ENCODE results near the gene FOXR1. TPM values are rescaled to one million over a fixed set of nuclear protein-coding genes. Genes with fewer than 3 reads are reported as not detected.

The FOXR1 gene, protein sequence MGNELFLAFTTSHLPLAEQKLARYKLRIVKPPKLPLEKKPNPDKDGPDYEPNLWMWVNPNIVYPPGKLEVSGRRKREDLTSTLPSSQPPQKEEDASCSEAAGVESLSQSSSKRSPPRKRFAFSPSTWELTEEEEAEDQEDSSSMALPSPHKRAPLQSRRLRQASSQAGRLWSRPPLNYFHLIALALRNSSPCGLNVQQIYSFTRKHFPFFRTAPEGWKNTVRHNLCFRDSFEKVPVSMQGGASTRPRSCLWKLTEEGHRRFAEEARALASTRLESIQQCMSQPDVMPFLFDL
- not detected in 2 replicates for total RNA-seq (2014; rRNA removed)
- polyA plus RNA-seq (2012): not detected

- DNase-seq (ENCODE audit: low read depth): no peak
Measured at GRCh38 chr11:118971646-118972045, at the start of gene FOXR1. Gene FOXR1, plus strand, starts transcription at chr11:118971761. Its CDS starts 171 bp downstream, at chr11:118971932.

GRCh38 chr11:118921929-118922744, 49.4 kb upstream of the FOXR1 start:
- DNase-seq (ENCODE audit: low read depth): peak; percentile 53

DNA sequence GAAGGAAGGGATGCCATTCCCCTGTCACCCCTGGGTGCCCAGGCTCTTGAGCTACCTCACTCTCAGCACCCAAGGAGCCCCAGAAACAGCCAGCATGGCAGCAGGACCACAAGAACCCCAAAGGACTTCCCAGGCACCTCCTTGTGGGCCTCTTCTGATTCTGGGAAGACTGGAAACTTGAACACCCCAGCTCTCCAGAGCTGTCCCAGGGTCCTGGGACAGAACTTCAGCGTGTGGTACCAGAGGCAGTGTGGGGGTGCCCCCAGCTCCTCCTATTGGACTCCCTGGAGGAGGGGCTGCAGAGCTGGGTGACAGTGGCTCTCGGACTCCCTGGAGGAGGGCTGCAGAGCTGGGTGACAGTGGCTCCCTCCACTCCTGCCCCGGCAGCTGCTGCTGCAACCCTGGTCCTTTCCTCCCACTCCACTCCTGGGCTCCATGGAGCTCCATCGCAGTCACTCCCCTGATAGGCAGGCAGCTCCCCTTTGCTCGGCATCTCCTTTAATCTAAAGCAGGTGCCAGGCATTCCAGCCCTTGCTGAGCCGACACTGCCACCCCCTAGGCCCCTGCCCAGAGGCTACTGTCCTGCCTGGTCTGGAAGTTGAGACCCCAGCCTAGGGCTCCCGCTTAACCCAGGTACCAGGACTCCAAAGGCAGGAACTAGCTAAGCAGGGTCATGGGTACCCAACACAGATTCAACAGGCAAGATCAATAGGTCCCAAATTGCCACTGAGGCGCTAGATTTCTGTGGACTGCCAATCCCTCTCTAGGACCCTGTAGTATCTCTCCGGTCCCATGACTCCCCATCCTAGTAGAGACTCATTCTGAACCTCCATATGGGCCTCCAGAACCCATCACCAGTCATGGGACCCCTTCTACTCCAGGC, 48.6 kb upstream of the FOXR1 start:
- no peak for DNase-seq (ENCODE audit: low read depth)

DNA sequence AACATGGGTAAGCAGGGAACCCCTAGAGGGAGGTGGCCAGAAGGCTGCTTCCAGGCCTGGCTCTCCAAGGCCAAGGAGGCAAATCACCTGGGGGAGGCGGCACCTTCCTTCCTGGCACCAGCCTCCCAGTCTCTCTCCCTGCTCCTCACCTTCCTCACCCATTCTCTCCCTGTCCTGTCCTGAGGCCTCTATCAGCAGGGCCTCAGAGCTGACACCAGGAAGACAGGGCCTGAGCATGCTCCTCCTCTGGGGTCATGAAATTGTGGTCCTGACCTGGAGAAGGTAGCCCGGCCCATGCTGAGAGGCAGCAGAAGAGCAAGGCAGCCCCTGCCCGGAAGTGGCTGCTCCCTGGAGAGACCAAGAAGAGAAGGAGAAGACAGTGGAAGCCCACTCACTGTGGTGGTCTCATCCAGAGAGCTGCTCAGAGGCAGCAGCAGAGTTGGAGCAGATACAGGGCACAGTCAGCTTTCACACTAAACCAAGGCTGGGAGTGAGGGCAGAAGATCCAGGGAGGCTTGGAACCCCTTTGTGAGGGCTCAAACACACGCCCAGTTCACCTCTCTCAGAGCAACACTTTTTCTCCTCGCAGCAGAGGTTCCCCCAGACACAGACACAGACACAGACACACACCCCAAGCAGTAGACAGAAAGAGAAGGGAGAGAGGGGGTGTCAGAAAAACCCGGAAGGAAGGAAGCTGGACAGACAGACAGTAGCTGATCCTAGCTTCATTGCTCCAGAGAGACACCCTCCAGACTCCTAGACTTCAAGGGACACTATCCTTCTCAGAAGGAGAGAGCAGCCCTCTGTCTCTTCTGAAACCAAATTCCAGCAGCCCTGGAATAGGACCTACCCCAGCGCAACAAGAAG, 47.6 kb upstream of the FOXR1 start:
- no peak for DNase-seq (ENCODE audit: low read depth)

GRCh38 chr11:118924591-118925585, 46.7 kb upstream of the FOXR1 start:
- DNase-seq (ENCODE audit: low read depth): no peak

GRCh38 chr11:118927554-118928100, 43.9 kb upstream of the FOXR1 start:
- no peak for DNase-seq (ENCODE audit: low read depth)

- peak; percentile 90 for DNase-seq (ENCODE audit: low read depth)
Measured at GRCh38 chr11:118928101-118928869, 43.3 kb upstream of the FOXR1 start.

- no peak for DNase-seq (ENCODE audit: low read depth)
Measured at GRCh38 chr11:118928870-118929500, 42.6 kb upstream of the FOXR1 start.

- peak; percentile 75 for DNase-seq (ENCODE audit: low read depth)
Measured at GRCh38 chr11:118929501-118930093, 42.0 kb upstream of the FOXR1 start.

DNA sequence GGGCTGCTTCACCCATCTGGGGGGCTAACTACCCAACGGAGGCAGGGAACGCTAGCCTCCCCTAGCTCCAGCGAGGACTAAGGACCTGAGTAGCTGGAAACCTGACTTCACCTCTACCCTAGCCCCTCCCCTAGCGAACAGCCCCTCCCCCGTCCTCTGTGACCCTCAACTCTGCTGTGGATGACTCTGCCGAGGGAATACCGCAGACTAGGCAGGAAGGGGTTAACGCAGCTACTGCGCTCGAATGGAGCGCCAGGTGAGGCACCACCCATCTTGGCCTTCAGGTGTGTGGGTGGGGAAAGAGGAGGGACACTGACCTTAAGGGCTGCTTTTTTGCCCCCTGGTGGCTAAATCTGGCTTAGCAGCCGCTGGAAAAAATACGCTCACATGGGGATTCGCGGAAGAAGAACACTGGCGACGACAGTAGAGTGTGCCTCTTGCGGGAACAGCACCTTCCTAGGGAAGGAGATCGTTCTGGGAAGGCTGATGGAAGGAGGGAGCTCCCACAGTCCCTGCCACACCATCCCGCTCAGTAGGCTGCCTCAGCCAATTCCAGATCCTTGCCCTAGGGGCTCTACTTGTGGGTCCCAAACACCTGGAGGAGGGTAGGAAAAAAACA, 41.4 kb upstream of the FOXR1 start:
- peak; percentile 62 for DNase-seq (ENCODE audit: low read depth)

- no peak for DNase-seq (ENCODE audit: low read depth)
Measured at GRCh38 chr11:118931571-118931970, 40.0 kb upstream of the FOXR1 start.

GRCh38 chr11:118933486-118933885, 38.1 kb upstream of the FOXR1 start:
- DNase-seq (ENCODE audit: low read depth): no peak

- no peak for DNase-seq (ENCODE audit: low read depth)
Measured at GRCh38 chr11:118935376-118935775, 36.2 kb upstream of the FOXR1 start.

GRCh38 chr11:118938491-118939403, 32.8 kb upstream of the FOXR1 start:
- DNase-seq (ENCODE audit: low read depth): peak; percentile 63

DNA sequence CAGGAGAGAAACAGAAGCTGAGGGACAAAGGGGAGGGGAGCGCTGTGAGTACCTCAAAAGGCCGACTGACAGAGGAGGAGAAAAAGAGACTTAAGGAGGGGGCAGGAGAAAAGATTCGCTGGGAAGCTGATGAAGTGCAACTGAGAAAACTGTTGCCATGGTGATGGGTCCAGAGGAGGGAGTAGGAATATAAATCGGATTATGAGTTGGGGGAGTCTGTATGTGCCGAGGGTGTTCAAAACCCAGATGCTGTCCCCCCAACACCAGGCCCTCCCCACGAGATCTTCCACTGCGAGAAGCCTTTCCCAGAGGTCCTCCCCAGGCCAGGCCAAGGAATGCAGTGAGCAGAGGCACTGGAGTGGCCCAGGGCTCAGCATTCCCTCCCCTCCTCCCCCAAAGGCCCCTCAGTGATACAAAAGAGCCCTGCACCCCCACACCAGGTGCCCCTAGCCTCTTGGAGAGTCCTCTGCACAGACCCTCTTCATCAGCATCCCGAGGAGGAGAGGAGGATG, 32.1 kb upstream of the FOXR1 start:
- no peak for DNase-seq (ENCODE audit: low read depth)
